Neuronal stem cell (in vitro differentiated cells): ENCODE data around the gene IGSF21.
A peak's percentile ranks its signal among the peaks of the same experiment; 100 is the strongest.

ENCODE experiments used
- DNase-seq: peaks from one replicate; pipeline ENCODE4 v3.0.0-alpha.2; 2013; ENCODE audit warnings: low spot score
- H2AFZ ChIP-seq: one replicate; pipeline ENCODE4 v1.6.1; 2013; ENCODE audit warnings: mild to moderate bottlenecking, low read length, inconsistent platforms
- H2AK5ac ChIP-seq: 2 replicates; pipeline ENCODE4 v1.6.1; 2013; ENCODE audit warnings: low read depth, mild to moderate bottlenecking, inconsistent platforms, low read length, moderate library complexity, mixed read lengths
- H2BK120ac ChIP-seq: 2 replicates; pipeline ENCODE4 v1.6.1; 2013; ENCODE audit warnings: low read depth, mild to moderate bottlenecking, inconsistent platforms, low read length, moderate library complexity, mixed read lengths
- H2BK12ac ChIP-seq: one replicate; pipeline ENCODE4 v1.6.1; 2013; ENCODE audit warnings: low read length, inconsistent platforms
- H2BK15ac ChIP-seq: 2 replicates; pipeline ENCODE4 v1.6.1; 2013; ENCODE audit warnings: mild to moderate bottlenecking, low read length, inconsistent platforms, mixed read lengths
- H2BK5ac ChIP-seq: one replicate; pipeline ENCODE4 v1.6.1; 2013; ENCODE audit warnings: inconsistent platforms, mild to moderate bottlenecking, low read length, moderate library complexity
- H3K14ac ChIP-seq: one replicate; pipeline ENCODE4 v1.6.1; 2013; ENCODE audit warnings: low read length, inconsistent platforms
- H3K18ac ChIP-seq: 2 replicates; pipeline ENCODE4 v1.6.1; 2013; ENCODE audit warnings: low read length, inconsistent platforms
- H3K23ac ChIP-seq: 2 replicates; pipeline ENCODE4 v1.6.1; 2013; ENCODE audit warnings: low read depth, mild to moderate bottlenecking, mixed read lengths, low read length, inconsistent platforms; ENCODE audit not compliant: poor library complexity
- H3K27ac ChIP-seq: replicated peaks from 3 replicates; pipeline ENCODE4 v1.5.1; 2013; ENCODE audit warnings: low read length, inconsistent platforms
- H3K27me3 ChIP-seq, 3 experiments: 2 replicates each; pipeline ENCODE4 v1.6.1; 2013; ENCODE audit warnings: low read length in 3 of 3, mild to moderate bottlenecking in 2 of 3, inconsistent platforms in 1 of 3, low read depth in 1 of 3, mixed read lengths in 1 of 3, moderate library complexity in 1 of 3; ENCODE audit not compliant: control insufficient read depth in 3 of 3, insufficient read depth in 3 of 3
- H3K36me3 ChIP-seq, 2 donors: replicated peaks in 1 of 2; 2 replicates each; pipeline ENCODE4 v1.6.1; 2013; ENCODE audit warnings: low read length in 2 of 2; ENCODE audit not compliant: control insufficient read depth in 2 of 2, insufficient read depth in 2 of 2
- H3K4ac ChIP-seq: 2 replicates; pipeline ENCODE4 v1.6.1; 2013; ENCODE audit warnings: inconsistent platforms, mild to moderate bottlenecking, low read length, moderate library complexity
- H3K4me1 ChIP-seq, 2 donors: 1 replicate in 1 of 2; 2 replicates in 1 of 2; pipeline ENCODE4 v1.6.1; 2013; ENCODE audit warnings: low read length in 2 of 2, low read depth in 1 of 2; ENCODE audit not compliant: control insufficient read depth in 2 of 2, insufficient read depth in 1 of 2
- H3K4me2 ChIP-seq: one replicate; pipeline ENCODE4 v1.6.1; 2013; ENCODE audit warnings: mild to moderate bottlenecking, low read length, inconsistent platforms; ENCODE audit not compliant: insufficient read depth, poor library complexity, severe bottlenecking
- H3K4me3 ChIP-seq, 2 donors: 2 replicates each; pipeline ENCODE4 v1.5.1; 2013; ENCODE audit warnings: low read length in 2 of 2, mild to moderate bottlenecking in 2 of 2, inconsistent platforms in 1 of 2, moderate library complexity in 1 of 2
- H3K79me1 ChIP-seq: one replicate; pipeline ENCODE4 v1.6.1; 2013; ENCODE audit warnings: low read depth, mild to moderate bottlenecking, inconsistent platforms, low read length, moderate library complexity
- H3K9ac ChIP-seq: one replicate; pipeline ENCODE4 v1.6.1; 2013; ENCODE audit warnings: mild to moderate bottlenecking, low read depth, low read length, inconsistent platforms; ENCODE audit not compliant: poor library complexity
- H3K9me3 ChIP-seq, 2 donors: replicated peaks in 1 of 2; 2 replicates each; pipeline versions ENCODE3 to v1.6.1; 2013; ENCODE audit warnings: low read length in 2 of 2, mild to moderate bottlenecking in 2 of 2, inconsistent platforms in 1 of 2, low read depth in 1 of 2, mixed read lengths in 1 of 2, moderate library complexity in 1 of 2; ENCODE audit not compliant: control insufficient read depth in 2 of 2, insufficient read depth in 1 of 2
- H4K8ac ChIP-seq: one replicate; pipeline ENCODE4 v1.6.1; 2013; ENCODE audit warnings: low read depth, mild to moderate bottlenecking, inconsistent platforms, low read length, moderate library complexity
- H4K91ac ChIP-seq: one replicate; pipeline ENCODE4 v1.6.1; 2013; ENCODE audit warnings: low read length, low read depth, mild to moderate bottlenecking, inconsistent platforms; ENCODE audit not compliant: poor library complexity
- WGBS, 2 donors: extraction: QIAGEN DNeasy Blood & Tissue Kit; methylation state at CpG; one replicate each; pipeline ENCODE4 v1.1.7; 2013; ENCODE audit warnings: missing lambda C conversion rate in 2 of 2, mixed read lengths in 1 of 2; ENCODE audit not compliant: insufficient read length in 2 of 2, insufficient replicate concordance in 1 of 2; ENCODE audit errors: extremely low coverage in 2 of 2; 5-methylcytosine and 5-hydroxymethylcytosine counted together

IGSF21 gene

DNA sequence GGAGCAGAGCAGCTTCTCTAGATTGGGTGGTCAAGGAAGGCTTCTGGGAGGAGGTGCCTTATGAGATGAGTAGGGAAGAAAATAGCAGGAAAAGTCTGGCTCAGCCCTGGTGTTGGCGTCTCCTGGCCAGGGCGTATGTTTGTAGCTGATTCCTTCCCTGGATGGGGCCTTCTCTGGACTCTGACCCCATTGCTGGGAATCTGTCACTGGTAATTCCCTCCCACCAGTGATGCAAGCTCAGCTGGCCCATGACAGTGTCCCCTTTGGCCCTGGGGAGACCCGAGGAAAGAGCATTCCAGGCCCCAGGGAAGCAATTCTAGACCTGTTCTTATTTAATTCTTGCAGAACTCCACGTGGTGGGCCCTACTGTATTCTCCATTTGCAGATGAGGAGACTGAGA lies 20.7 kb downstream of the IGSF21 start:
- H4K91ac ChIP-seq = no peak overlapping the region
- H3K18ac ChIP-seq = no peak overlapping the region
- no peaks in the 10 kb centered on the region for H3K79me1 ChIP-seq
- H2BK12ac ChIP-seq = no peak overlapping the region
- no peak overlapping the region for H2BK120ac ChIP-seq
- no peak overlapping the region for H3K9ac ChIP-seq
- H2BK5ac ChIP-seq = no peak overlapping the region
- no peak overlapping the region for H3K4me2 ChIP-seq
- no peaks in the 10 kb centered on the region for H3K9me3 ChIP-seq
- no CpG with 5 or more reads among the region's 4 CpGs for WGBS, 2 donors
- no peak overlapping the region for H4K8ac ChIP-seq
- no peak overlapping the region for H3K23ac ChIP-seq
- H3K4ac ChIP-seq = no peak overlapping the region
- no peak overlapping the region for H2BK15ac ChIP-seq
- no peaks in the 10 kb centered on the region for H3K4me1 ChIP-seq
- H2AK5ac ChIP-seq = no peak overlapping the region
- no peak overlapping the region for H2AFZ ChIP-seq
- no peak for DNase-seq
- H3K36me3 ChIP-seq = no peaks in the 10 kb centered on the region
- no peak overlapping the region for H3K4me3 ChIP-seq
- no peak overlapping the region for H3K27ac ChIP-seq
- H3K27me3 ChIP-seq = no peaks in the 10 kb centered on the region
- H3K14ac ChIP-seq = no peak overlapping the region

DNA sequence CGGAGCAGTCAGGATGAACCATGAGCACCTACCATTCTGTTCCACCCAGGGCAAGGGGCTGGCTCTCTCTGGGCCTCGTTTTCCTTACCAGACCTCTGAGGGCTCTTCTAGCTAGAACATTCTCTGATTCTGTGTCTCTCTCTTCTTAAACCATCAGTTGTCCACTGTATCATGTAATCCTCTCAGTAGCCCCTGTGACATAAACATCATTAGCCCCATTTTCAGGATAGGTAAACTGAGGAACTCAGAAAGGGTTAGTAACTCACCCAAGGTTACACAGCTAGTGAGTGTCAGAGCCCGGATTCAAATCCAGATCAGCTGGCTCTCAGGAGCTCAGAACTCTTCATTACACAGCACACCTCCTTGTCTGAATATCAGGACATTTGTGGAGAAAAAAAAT lies 22.8 kb downstream of the IGSF21 start:
- Histone ChIP-seq H2BK12ac (no peak overlapping the region), H3K9me3 (no peaks in the 10 kb centered on the region), H3K18ac (no peak overlapping the region), H3K14ac (no peak overlapping the region), H3K4me3 (no peak overlapping the region), H3K79me1 (no peaks in the 10 kb centered on the region), H4K91ac (no peak overlapping the region), H2BK5ac (no peak overlapping the region), H4K8ac (no peak overlapping the region), H3K4ac (no peak overlapping the region), H3K27ac (no peak overlapping the region), H2AFZ (no peak overlapping the region), H3K4me1 (no peaks in the 10 kb centered on the region), H3K36me3 (no peaks in the 10 kb centered on the region), H2AK5ac (peak overlapping the region; percentile 17), H3K4me2 (no peak overlapping the region), H3K27me3 (no peaks in the 10 kb centered on the region), H2BK120ac (no peak overlapping the region), H3K23ac (no peak overlapping the region), H3K9ac (no peak overlapping the region), H2BK15ac (no peak overlapping the region)
- DNase-seq = no peak
- WGBS, 2 donors = no CpG with 5 or more reads among the region's 3 CpGs

DNA sequence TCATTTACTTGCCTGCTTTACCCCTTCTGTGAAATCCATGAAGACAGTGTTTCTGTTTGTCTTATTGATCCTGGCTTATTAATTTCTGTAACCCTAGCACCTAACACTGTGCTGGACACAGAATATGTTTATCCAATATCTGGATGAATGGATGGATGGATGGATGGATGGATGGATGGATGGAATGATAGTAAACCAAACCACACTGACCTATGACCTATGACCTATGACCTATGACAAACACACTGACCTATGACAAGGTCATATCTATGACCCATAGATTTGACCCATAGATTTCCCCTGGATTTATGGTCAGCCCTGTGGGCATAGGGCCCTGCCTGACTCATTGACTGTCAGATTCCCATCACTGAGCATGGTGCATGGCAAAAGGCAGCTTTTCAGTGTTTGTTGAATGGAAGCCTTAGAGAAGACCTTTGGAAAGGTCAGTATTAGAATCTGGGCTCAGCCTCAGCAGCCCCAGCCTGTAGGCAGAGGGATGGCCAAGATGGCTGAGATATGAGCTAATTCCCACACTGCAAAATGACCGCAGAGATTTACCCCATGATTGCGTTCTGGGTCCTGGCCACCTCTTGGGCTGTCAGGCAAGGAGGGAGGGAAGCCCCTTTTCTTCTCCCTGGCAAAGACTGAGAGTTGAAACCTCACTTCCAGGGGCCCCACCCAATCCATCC lies 24.6 kb downstream of the IGSF21 start:
- Histone ChIP-seq H2AFZ (no peak overlapping the region), H2BK5ac (no peak overlapping the region), H3K9me3 (no peaks in the 10 kb centered on the region), H3K36me3 (no peaks in the 10 kb centered on the region), H3K14ac (no peak overlapping the region), H3K18ac (no peak overlapping the region), H4K91ac (no peak overlapping the region), H3K79me1 (no peaks in the 10 kb centered on the region), H3K27ac (no peak overlapping the region), H3K23ac (no peak overlapping the region), H4K8ac (peak overlapping the region; percentile 57), H2BK120ac (no peak overlapping the region), H3K27me3 (no peaks in the 10 kb centered on the region), H2BK15ac (no peak overlapping the region), H2BK12ac (no peak overlapping the region), H3K4me3 (no peak overlapping the region), H3K4me2 (no peak overlapping the region), H2AK5ac (peak overlapping the region; percentile 19), H3K9ac (no peak overlapping the region), H3K4ac (peak overlapping the region; percentile 23), H3K4me1 (no peaks in the 10 kb centered on the region)
- WGBS, 2 donors = no CpG with 5 or more reads among the region's 2 CpGs
- no peak for DNase-seq

DNA sequence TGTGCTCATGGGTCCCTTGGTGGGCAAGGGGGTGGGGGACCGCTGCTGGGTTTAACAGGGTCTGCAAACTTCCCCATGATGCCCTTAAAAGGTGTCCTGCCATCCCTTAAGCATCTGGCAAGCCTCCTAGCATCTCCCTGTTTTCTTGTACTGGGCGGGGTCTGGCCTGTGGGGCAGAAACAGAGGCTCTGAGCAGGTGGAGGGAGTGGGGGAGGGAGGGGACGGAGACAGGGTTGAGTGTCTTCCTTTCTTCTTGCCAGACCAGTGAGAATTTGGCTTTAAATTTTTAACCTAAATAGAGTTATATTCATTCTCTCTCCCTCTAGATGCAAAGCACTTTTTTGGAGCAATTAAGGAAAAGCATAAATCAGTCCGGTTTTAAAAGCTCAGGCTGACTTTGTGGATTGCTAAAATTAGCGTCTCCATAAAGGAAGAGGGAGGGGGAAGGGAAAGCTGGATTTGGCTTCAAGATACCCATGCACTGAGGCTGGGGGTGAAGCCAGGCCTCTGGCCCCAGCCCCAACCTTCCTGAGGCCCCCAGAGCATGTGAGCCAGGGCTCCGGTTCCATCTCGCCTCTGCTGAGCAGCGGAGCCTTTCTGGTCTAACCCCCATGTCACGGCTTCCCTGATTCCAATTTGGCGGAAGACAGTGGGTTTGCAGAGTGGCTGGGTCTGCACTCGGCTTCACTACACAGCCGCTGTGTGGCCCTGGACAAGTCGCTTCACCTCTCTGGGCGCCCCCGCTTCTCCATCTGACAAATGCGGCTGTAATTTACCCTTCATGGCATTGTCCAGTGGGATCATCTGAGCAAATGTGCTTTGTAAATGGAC lies 25.3 kb downstream of the IGSF21 start:
- no CpG with 5 or more reads among the region's 16 CpGs for WGBS, 2 donors
- Histone ChIP-seq H4K91ac (no peak overlapping the region), H3K4me2 (no peak overlapping the region), H4K8ac (peak overlapping the region; percentile 57), H3K27me3 (no peaks in the 10 kb centered on the region), H2BK5ac (peak overlapping the region; percentile 32), H3K27ac (no peak overlapping the region), H3K4me3 (no peak overlapping the region), H3K9ac (no peak overlapping the region), H2BK120ac (no peak overlapping the region), H2AFZ (no peak overlapping the region), H3K23ac (no peak overlapping the region), H3K4ac (no peak overlapping the region), H3K9me3 (no peaks in the 10 kb centered on the region), H3K18ac (peak overlapping the region; percentile 38), H2BK15ac (no peak overlapping the region), H3K4me1 (no peaks in the 10 kb centered on the region), H3K14ac (no peak overlapping the region), H3K79me1 (no peaks in the 10 kb centered on the region), H2BK12ac (no peak overlapping the region), H2AK5ac (peak overlapping the region; percentile 19), H3K36me3 (no peaks in the 10 kb centered on the region)
- DNase-seq = no peak
